PC-3 (cell line): Measurements from ENCODE around the gene POLR3GL.

ENCODE experiments used
- EZH2 ChIP-seq: fragments of 300-600 bp; sonication (generic); IDR thresholded peaks from one replicate; pipeline ENCODE4 v1.6.1; 2017; ENCODE audit warnings: antibody characterized with exemption, mild to moderate bottlenecking, low read length; ENCODE audit not compliant: unreplicated experiment
- TF ChIP-seq, protein P1 (sequence below): fragments of 300-600 bp; sonication (generic); conservative IDR thresholded peaks from 2 replicates; pipeline ENCODE4 v1.5.1; 2017; ENCODE audit warnings: antibody characterized with exemption, low read depth, mild to moderate bottlenecking, low read length

DNA sequence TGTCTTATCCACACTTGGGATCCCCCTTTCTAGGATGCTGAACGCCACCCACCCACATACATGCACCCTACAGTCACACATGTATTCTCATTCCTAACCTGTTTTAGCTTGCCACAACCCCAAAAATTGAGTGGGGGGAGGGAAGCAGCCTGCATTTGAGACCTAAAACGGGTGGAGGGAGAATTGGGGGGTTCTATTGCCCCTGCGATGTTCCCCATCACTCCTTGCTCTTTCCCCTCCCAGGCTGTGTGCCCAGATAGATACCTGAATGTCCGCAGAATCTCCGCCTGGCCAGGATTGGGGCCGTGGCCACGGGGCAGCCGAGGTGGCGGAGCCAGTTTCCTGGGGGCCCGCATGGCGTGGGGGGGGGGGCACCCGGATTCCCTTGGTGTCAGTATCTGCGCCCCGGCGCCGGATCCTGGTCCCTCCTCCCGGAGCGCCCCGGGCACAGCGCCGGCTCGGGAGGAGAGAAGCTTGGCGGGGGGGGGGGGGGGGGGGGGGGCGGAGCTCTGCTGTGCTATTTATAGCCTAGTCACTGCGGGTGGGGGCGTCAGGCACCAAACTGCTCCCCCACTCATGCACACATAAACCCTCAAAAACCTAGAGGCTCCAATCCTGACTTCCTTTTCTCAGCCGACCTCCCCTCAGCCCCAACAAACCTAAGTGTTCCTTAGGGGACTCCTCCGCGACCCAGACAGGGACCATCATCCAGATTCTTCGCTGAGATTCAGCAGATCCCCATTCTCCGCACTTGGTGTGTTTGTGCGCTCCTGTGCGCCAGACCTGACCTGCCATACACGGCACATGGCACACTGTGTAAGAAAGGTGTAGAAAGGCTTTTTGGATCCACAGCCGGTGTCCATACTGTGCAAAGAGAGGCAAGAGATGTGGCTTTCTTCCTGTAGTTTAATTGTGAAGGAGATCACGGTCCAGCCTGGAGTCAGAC is 2.1 kb upstream of the POLR3GL start:
- TF ChIP-seq, protein P1, sequence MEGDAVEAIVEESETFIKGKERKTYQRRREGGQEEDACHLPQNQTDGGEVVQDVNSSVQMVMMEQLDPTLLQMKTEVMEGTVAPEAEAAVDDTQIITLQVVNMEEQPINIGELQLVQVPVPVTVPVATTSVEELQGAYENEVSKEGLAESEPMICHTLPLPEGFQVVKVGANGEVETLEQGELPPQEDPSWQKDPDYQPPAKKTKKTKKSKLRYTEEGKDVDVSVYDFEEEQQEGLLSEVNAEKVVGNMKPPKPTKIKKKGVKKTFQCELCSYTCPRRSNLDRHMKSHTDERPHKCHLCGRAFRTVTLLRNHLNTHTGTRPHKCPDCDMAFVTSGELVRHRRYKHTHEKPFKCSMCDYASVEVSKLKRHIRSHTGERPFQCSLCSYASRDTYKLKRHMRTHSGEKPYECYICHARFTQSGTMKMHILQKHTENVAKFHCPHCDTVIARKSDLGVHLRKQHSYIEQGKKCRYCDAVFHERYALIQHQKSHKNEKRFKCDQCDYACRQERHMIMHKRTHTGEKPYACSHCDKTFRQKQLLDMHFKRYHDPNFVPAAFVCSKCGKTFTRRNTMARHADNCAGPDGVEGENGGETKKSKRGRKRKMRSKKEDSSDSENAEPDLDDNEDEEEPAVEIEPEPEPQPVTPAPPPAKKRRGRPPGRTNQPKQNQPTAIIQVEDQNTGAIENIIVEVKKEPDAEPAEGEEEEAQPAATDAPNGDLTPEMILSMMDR, result no peak
- TF ChIP-seq EZH2, result no peak
